Measurements from ENCODE around the gene ANKRD34A. TPM values are rescaled to one million over a fixed set of nuclear protein-coding genes. Genes with fewer than 3 reads are reported as not detected.

The ANKRD34A gene
- total RNA-seq (0.22 TPM), polyA plus RNA-seq (ENCODE audit: insufficient read depth in 1 of 8, insufficient read length in 8 of 8, low replicate concordance in 1 of 8) (1 to 10 TPM in 6 of 8 donors, under 1 TPM in 2; 0.76 to 1.7 (median 1.1) TPM)
- long read RNA-seq, donor 1, partial matches to known transcripts: 26 of 37 reads
- long read RNA-seq, donor 1, other reads (novel, unspliced or antisense): 11 of 37 reads
- long read RNA-seq, donor 2: 0 reads
- long read RNA-seq, donor 3, partial matches to known transcripts: 0 of 1 reads
- long read RNA-seq, donor 3, other reads (novel, unspliced or antisense): 0 of 1 reads
- long read RNA-seq, donor 4: 0 reads
- long read RNA-seq, donor 5: 0 reads
- long read RNA-seq, donor 6, partial matches to known transcripts: 0 of 1 reads
- long read RNA-seq, donor 6, other reads (novel, unspliced or antisense): 0 of 1 reads
- long read RNA-seq, donor 7, partial matches to known transcripts: 70 of 96 reads
- long read RNA-seq, donor 7, other reads (novel, unspliced or antisense): 26 of 96 reads
- long read RNA-seq, donor 8: 0 reads
- long read RNA-seq, donor 9, partial matches to known transcripts: 58 of 78 reads
- long read RNA-seq, donor 9, other reads (novel, unspliced or antisense): 20 of 78 reads
- long read RNA-seq, donor 10: 0 reads
- long read RNA-seq, donor 11: 0 reads

- Histone ChIP-seq H3K27ac (ENCODE audit: low read length) (peak within 1 kb of the TSS; percentile 91), H3K4me1 (ENCODE audit: control insufficient read depth, insufficient read depth, low read length) (peaks cover 40% of the 10 kb centered on the region), H3K27me3 (ENCODE audit: control insufficient read depth, insufficient read depth, low read length) (peaks cover 8% of the 10 kb centered on the region), H3K36me3 (ENCODE audit: control insufficient read depth, insufficient read depth, low read length) (no peaks in the 10 kb centered on the region), H3K9me3 (replicated peaks; ENCODE audit: control insufficient read depth, low read depth, low read length) (peaks cover 7% of the 10 kb centered on the region), H3K4me3 (ENCODE audit: low read length) (peak within 1 kb of the TSS; percentile 61)
- WGBS (ENCODE audit: insufficient coverage): 0% methylated on average over 22 of the region's 37 CpGs
- DNase-seq: peak; percentile 99
Observed at GRCh38 chr1:145964328-145965118, at the start of gene ANKRD34A, which contains the start of gene POLR3GL. TSS of gene ANKRD34A (minus strand) at chr1:145964575. CDS start at chr1:145961759, 2,816 bp downstream. TSS of gene POLR3GL (plus strand) at chr1:145964690. CDS start at chr1:145974866, 10,176 bp downstream.

DNA sequence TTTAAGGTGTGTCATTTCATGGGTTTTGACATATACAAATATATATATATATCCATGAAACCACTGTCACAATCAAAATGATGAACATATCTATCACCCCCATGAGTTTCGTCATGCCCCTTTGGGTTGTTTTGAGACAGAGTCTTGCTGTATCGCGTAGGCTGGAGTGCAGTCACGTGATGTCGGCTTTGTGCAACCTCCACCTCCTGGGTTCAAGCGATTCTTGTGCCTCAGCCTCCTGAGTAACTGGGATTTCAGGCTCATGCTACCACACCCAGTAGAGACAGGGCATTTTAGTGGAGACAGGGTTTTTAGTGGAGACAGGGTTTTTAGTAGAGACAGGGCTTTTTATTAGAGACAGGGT, 49.2 kb upstream of the ANKRD34A start:
- no peak overlapping the region for H3K27ac ChIP-seq (ENCODE audit: low read length)
- DNase-seq: no peak
- 64% methylated on average over 6 of the region's 6 CpGs for WGBS (ENCODE audit: insufficient coverage)

GRCh38 chr1:146012703-146013558, 48.6 kb upstream of the ANKRD34A start:
- Histone ChIP-seq H3K27ac (ENCODE audit: low read length) (no peak overlapping the region), H3K36me3 (ENCODE audit: control insufficient read depth, insufficient read depth, low read length) (peaks cover under 1% of the 10 kb centered on the region), H3K27me3 (ENCODE audit: control insufficient read depth, insufficient read depth, low read length) (peaks cover under 1% of the 10 kb centered on the region), H3K4me3 (ENCODE audit: low read length) (no peak overlapping the region), H3K9me3 (replicated peaks; ENCODE audit: control insufficient read depth, low read depth, low read length) (no peaks in the 10 kb centered on the region), H3K4me1 (ENCODE audit: control insufficient read depth, insufficient read depth, low read length) (no peaks in the 10 kb centered on the region)
- peak; percentile 88 for DNase-seq
- WGBS (ENCODE audit: insufficient coverage): no CpG with 5 or more reads among the region's 4 CpGs

More for the DNA sequence above, 49.2 kb upstream of the ANKRD34A start:
- H3K36me3 ChIP-seq (ENCODE audit: control insufficient read depth, insufficient read depth, low read length): peaks cover 5% of the 10 kb centered on the region
- H3K27me3 ChIP-seq (ENCODE audit: control insufficient read depth, insufficient read depth, low read length): peaks cover 6% of the 10 kb centered on the region
- no peaks in the 10 kb centered on the region for H3K9me3 ChIP-seq (replicated peaks; ENCODE audit: control insufficient read depth, low read depth, low read length)
- H3K4me3 ChIP-seq (ENCODE audit: low read length): no peak overlapping the region
- no peaks in the 10 kb centered on the region for H3K4me1 ChIP-seq (ENCODE audit: control insufficient read depth, insufficient read depth, low read length)

- no peaks in the 10 kb centered on the region for H3K9me3 ChIP-seq (replicated peaks; ENCODE audit: control insufficient read depth, low read depth, low read length)
- H3K4me3 ChIP-seq (ENCODE audit: low read length): no peak overlapping the region
- WGBS (ENCODE audit: insufficient coverage): 82% methylated on average over 8 of the region's 8 CpGs
- no peak overlapping the region for H3K27ac ChIP-seq (ENCODE audit: low read length)
- no peak for DNase-seq
- no peaks in the 10 kb centered on the region for H3K36me3 ChIP-seq (ENCODE audit: control insufficient read depth, insufficient read depth, low read length)
- no peaks in the 10 kb centered on the region for H3K27me3 ChIP-seq (ENCODE audit: control insufficient read depth, insufficient read depth, low read length)
- peaks cover 3% of the 10 kb centered on the region for H3K4me1 ChIP-seq (ENCODE audit: control insufficient read depth, insufficient read depth, low read length)
Observed at GRCh38 chr1:146010126-146010738, 45.9 kb upstream of the ANKRD34A start.

- Histone ChIP-seq H3K36me3 (ENCODE audit: control insufficient read depth, insufficient read depth, low read length) (no peaks in the 10 kb centered on the region), H3K4me1 (ENCODE audit: control insufficient read depth, insufficient read depth, low read length) (peaks cover 3% of the 10 kb centered on the region), H3K4me3 (ENCODE audit: low read length) (no peak overlapping the region), H3K27ac (ENCODE audit: low read length) (no peak overlapping the region), H3K9me3 (replicated peaks; ENCODE audit: control insufficient read depth, low read depth, low read length) (no peaks in the 10 kb centered on the region), H3K27me3 (ENCODE audit: control insufficient read depth, insufficient read depth, low read length) (no peaks in the 10 kb centered on the region)
- DNase-seq: no peak
- no CpG with 5 or more reads among the region's 8 CpGs for WGBS (ENCODE audit: insufficient coverage)
Observed at GRCh38 chr1:146007489-146008133, 43.2 kb upstream of the ANKRD34A start.

GRCh38 chr1:146001709-146002108, 37.3 kb upstream of the ANKRD34A start:
- Histone ChIP-seq H3K36me3 (ENCODE audit: control insufficient read depth, insufficient read depth, low read length) (no peaks in the 10 kb centered on the region), H3K4me1 (ENCODE audit: control insufficient read depth, insufficient read depth, low read length) (peaks cover 24% of the 10 kb centered on the region), H3K27ac (ENCODE audit: low read length) (no peak overlapping the region), H3K27me3 (ENCODE audit: control insufficient read depth, insufficient read depth, low read length) (no peaks in the 10 kb centered on the region), H3K9me3 (replicated peaks; ENCODE audit: control insufficient read depth, low read depth, low read length) (no peaks in the 10 kb centered on the region), H3K4me3 (ENCODE audit: low read length) (no peak overlapping the region)
- DNase-seq: no peak
- no CpG with 5 or more reads among the region's 2 CpGs for WGBS (ENCODE audit: insufficient coverage)

DNA sequence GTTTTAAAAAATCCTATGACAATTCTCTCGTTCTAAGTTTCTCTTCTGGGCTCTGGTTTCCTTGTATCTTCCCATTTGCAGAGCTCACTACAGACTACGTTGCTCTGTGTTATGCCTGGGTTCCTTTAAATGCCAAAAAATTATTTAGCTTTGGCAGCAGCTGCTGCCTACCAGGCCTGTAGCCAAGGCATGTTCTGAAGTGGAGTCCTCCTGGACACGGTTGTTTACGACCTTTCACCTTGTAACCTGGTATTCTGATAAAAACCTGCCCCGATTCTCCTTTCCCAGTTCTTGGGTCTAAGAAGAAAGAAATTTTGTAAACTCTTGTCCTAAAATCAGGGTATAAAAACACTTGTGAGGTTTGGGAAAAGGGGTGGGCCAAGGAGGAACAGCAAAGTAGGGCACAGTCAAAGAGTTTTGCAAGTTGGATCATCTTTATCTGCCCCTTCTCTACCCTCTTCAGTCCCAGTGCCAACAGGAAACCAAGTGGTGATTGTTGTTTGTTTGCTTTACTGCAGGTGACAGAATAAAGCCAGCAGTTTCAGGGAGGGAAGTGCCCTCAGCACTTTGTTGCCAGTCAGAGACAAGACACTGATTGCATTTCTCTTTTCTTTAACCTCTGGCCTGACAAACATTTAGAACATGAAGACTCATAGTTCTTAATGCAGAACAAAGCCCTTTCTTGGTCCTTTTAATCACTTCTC, 35.1 kb upstream of the ANKRD34A start:
- peak; percentile 66 for DNase-seq
- H3K4me1 ChIP-seq (ENCODE audit: control insufficient read depth, insufficient read depth, low read length): peaks cover 27% of the 10 kb centered on the region
- no peaks in the 10 kb centered on the region for H3K9me3 ChIP-seq (replicated peaks; ENCODE audit: control insufficient read depth, low read depth, low read length)
- peak overlapping the region; percentile 66 for H3K27ac ChIP-seq (ENCODE audit: low read length)
- no peaks in the 10 kb centered on the region for H3K27me3 ChIP-seq (ENCODE audit: control insufficient read depth, insufficient read depth, low read length)
- peaks cover 10% of the 10 kb centered on the region for H3K36me3 ChIP-seq (ENCODE audit: control insufficient read depth, insufficient read depth, low read length)
- no peak overlapping the region for H3K4me3 ChIP-seq (ENCODE audit: low read length)
- WGBS (ENCODE audit: insufficient coverage): 17% methylated on average over 1 of the region's 5 CpGs

DNA sequence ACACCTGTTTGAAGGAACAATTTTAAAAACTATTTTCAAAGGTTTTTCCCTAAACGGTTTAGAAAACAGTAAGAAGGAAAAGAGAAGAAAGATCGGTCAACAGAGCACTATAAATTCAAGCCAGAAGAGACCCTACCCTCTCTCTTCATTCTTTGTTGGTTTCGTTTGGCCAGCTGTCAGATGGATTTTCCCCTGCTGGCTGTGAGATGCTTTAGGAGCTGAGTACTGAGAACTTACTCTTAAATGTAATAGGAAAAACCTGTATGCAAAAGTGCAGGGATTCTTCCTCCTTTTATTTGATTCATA, 33.3 kb upstream of the ANKRD34A start:
- H3K4me1 ChIP-seq (ENCODE audit: control insufficient read depth, insufficient read depth, low read length): peaks cover 40% of the 10 kb centered on the region
- WGBS (ENCODE audit: insufficient coverage): no CpG with 5 or more reads among the region's 3 CpGs
- DNase-seq: peak; percentile 77
- H3K27ac ChIP-seq (ENCODE audit: low read length): peak overlapping the region; percentile 95
- no peaks in the 10 kb centered on the region for H3K9me3 ChIP-seq (replicated peaks; ENCODE audit: control insufficient read depth, low read depth, low read length)
- H3K4me3 ChIP-seq (ENCODE audit: low read length): no peak overlapping the region
- H3K27me3 ChIP-seq (ENCODE audit: control insufficient read depth, insufficient read depth, low read length): no peaks in the 10 kb centered on the region
- H3K36me3 ChIP-seq (ENCODE audit: control insufficient read depth, insufficient read depth, low read length): peaks cover 28% of the 10 kb centered on the region
